GM12873 (cell line): ENCODE measurements around the gene ACOT4.

Source experiments
- TF ChIP-seq, protein P1 (sequence below): IDR thresholded peaks from 2 replicates; pipeline ENCODE4 v1.5.1; 2012; ENCODE audit warnings: low read depth, mild to moderate bottlenecking, moderate library complexity, low read length, control low read depth; ENCODE audit not compliant: insufficient read depth; ENCODE audit errors: missing control alignments

The ACOT4 gene

DNA sequence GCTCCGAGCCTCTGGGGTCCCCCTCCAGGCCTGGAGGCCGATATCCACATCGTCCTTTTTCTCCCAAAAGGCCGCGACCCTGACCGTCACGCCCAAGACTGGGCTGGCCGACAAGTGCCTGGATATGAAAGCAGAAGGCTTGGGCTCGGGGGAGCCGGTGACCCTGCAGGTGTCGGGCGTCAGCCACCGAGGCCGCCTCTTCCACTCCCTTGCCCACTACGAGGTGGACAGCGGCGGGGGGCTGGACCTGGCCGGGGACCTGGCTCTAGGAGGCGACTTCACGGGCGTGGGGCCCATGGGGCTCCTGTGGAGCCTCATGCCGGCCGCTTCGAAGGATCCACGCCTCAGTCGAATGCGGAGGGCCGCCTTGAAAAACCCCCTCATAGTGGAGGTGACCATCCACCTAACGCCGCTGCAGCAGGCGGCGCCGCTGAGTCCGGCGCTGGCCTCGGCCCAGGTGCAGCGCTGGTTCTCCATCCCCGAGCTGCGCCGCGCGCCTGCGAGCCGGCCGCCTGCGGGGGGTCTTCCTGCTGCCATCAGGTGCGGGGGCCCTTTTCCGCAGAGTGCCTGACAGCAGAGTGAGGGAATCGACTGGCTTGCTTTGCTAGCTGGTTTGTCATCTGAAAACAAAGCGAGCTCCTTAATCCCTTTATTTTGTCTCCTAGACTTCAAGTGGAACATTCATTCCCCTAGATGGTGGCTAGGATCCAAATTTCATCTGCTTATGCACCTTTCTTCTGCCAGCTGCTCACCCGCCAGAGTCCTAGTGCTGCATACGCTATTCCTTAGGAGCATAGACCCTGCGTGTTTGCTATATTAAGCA is 42.5 kb downstream of the ACOT4 start:
- TF ChIP-seq, protein P1, sequence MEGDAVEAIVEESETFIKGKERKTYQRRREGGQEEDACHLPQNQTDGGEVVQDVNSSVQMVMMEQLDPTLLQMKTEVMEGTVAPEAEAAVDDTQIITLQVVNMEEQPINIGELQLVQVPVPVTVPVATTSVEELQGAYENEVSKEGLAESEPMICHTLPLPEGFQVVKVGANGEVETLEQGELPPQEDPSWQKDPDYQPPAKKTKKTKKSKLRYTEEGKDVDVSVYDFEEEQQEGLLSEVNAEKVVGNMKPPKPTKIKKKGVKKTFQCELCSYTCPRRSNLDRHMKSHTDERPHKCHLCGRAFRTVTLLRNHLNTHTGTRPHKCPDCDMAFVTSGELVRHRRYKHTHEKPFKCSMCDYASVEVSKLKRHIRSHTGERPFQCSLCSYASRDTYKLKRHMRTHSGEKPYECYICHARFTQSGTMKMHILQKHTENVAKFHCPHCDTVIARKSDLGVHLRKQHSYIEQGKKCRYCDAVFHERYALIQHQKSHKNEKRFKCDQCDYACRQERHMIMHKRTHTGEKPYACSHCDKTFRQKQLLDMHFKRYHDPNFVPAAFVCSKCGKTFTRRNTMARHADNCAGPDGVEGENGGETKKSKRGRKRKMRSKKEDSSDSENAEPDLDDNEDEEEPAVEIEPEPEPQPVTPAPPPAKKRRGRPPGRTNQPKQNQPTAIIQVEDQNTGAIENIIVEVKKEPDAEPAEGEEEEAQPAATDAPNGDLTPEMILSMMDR, result peak; percentile 24

DNA sequence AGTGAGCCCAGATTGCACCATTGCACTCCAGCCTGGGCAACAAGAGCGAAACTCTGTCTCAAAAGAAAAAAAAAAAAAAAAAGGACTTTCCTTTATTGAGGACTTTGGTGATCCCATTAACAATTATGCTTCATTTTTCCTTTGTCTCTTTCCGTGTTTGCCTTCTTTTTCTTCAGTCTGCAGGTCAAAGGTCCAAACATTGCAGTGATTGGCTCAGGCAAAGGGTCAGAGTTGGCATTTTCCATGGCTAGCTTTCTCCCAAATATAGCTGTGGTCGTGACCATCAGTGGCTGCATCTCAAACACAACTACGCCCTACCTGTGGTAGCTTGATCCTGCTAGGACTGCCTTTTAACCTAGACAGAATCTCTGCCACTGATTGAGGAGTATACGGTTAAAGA is 46.2 kb downstream of the ACOT4 start:
- TF ChIP-seq, protein P1, result no peak

DNA sequence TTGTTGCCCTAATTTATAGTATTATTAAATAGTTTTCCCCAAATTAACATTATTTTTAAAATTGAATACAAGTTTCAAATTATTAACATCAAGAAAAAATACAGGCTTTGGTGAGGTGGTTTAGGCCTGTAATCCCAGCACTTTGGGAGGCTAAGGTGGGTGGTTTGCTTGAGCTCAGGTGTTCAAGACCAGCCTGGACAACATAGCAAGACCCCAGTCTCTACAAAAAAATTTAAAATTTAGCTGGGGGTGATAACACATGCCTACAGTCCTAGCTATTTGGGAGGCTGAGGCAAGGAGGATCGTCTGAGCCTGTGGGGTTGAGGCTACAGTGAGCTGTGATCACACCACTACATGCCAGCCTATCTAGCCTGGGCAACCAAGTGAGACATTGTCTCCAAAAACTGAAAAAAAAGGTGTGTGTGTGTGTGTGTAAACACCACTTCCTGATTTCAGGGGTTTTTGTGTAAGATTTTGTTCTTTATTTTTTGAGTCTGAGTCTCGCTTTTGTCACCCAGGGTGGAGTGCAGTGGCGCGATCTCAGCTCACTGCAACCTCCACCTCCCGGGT is 49.2 kb downstream of the ACOT4 start:
- TF ChIP-seq, protein P1, result no peak

DNA sequence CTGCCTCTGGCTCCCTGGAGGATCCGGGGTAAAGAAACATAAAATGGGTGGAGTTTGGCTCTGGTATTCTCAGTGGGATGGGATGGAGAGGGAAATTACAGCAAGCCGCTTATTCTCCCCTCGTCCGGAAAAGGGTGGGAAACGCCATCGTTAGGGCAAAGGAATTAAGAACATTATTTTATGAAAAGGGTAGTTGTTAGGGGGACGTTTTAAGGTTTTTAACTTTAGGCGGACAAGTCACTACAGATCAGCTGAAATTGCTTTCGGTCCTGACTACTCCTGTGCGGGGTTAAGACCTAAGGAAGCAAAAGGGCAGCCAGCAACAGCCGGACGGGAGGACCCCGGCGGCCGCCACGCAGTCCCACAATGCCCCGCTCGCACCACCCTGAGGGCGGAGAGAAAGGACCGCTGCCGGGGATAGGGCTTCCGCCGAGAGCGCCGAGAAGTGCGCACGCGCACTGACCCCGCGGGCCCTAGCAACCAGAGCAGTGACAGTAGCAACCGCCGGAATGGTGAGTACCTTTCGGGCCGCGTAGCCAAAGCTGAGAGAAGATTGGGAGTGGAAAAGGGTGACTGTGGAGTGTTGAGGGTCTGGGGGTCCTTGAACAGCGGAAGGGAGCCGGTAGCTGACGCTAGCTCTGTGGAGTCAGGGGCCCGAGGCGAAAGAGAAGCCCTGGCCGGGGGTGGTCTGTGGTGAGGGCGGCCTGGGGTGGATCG is 53.0 kb downstream of the ACOT4 start, which contains the start of gene DNAL1:
Gene DNAL1, plus strand, starts transcription at position 456 of the 717 bp plus-strand sequence. Its CDS starts 54 bp downstream, at position 510.
- TF ChIP-seq, protein P1, result no peak

DNA sequence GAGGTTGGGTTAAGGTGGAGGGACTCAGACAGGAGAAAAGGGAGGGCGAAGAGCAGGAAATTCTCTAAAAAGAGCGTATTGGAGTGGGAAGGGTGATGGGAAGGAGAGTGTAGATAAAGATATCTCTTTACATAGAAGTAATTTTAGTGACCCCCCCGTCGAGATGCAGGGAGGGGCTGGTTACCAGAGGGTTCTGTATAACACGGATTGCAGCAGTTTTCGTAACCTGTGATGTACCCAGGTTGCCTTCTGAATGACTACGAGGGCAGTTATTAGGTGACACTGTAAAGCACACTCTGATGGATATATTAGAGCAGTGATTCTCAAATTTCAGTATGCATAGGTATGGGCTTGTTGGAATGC is 53.6 kb downstream of the ACOT4 start:
- TF ChIP-seq, protein P1, result no peak
